Ecto neural progenitor cell (in vitro differentiated cells): ENCODE measurements around the gene DEUP1.
A peak's percentile ranks its signal among the peaks of the same experiment; 100 is the strongest.
"Not testable (repeated sequence)": the region's sequence is repeated elsewhere in the genome, so short reads cannot be mapped to it uniquely, and the experiment has no call there.

ENCODE experiments used
- DNase-seq: peaks from one replicate; pipeline ENCODE4 v3.0.0-alpha.2; 2018; ENCODE audit warnings: low spot score

Gene DEUP1, protein sequence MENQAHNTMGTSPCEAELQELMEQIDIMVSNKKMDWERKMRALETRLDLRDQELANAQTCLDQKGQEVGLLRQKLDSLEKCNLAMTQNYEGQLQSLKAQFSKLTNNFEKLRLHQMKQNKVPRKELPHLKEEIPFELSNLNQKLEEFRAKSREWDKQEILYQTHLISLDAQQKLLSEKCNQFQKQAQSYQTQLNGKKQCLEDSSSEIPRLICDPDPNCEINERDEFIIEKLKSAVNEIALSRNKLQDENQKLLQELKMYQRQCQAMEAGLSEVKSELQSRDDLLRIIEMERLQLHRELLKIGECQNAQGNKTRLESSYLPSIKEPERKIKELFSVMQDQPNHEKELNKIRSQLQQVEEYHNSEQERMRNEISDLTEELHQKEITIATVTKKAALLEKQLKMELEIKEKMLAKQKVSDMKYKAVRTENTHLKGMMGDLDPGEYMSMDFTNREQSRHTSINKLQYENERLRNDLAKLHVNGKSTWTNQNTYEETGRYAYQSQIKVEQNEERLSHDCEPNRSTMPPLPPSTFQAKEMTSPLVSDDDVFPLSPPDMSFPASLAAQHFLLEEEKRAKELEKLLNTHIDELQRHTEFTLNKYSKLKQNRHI

DNA sequence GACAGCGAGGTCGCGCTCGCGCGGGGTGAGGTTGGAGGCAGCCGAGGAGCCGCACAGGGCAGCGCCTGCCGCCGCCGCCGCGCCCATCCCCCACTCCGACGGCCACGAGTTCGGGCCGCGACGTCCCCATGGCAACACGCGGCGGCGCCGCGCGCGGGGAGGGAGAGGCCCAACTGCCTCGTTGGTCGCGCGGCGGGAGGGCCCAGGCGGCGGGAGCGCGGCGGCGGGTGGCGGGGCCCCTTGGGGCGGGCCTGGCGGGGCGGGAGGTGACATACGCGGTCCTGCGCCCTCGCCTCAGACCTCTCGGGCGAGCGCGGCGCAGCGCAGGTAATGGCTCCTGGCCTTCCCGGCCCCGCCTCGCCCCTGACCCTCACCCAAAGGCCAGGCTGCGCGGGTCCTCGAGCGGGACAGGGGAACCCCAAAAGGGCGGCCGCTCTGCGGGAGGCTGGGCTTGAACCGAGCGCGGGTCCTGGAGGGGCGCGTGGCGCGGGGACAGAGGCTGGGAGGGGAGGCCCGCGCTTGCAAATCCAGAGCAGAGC lies at the start of gene DEUP1:
Gene DEUP1, plus strand, starts transcription at position 297 of the 539 bp plus-strand sequence. CDS start 1,518 bp downstream, outside the sequence.
- peak; percentile 82 for DNase-seq

DNA sequence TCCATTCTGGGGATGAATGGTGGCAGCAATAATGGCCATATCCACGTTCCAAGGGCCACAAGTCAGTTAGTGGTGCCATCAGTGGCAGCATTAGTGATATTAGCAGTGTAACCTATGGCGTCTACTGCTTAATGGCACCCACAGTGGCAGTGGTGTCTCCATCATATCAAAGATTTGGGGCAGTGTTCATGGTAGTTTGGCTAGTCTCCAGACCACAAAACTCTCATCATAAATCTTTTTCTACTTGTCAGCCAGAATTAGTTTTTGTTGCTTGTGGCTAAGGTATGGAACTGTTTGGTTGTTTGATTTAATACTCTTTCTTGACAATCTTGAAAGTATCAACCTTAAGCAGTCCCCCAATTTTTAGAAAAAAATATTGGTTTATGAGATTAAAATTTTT lies 45.1 kb upstream of the DEUP1 start:
- no peak for DNase-seq

DNA sequence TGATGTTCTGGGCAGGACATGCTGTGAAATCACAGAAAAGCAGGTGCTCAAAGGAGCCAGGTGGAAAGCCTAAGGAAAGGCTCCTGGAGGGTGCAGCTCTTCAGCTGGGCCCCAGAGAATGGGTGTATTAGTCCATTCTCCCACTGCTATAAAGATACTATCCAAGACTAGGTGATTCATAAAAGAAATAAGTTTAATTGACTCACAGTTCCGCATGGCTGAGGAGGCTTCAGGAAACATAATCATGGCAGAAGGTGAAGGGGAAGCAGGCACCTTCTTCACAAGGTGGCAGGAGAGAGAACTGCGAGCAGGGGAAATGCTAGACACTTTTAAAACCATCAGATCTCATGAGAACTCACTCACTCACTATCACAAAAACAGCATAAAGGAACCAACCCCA lies 43.1 kb upstream of the DEUP1 start:
- DNase-seq, result no peak

DNA sequence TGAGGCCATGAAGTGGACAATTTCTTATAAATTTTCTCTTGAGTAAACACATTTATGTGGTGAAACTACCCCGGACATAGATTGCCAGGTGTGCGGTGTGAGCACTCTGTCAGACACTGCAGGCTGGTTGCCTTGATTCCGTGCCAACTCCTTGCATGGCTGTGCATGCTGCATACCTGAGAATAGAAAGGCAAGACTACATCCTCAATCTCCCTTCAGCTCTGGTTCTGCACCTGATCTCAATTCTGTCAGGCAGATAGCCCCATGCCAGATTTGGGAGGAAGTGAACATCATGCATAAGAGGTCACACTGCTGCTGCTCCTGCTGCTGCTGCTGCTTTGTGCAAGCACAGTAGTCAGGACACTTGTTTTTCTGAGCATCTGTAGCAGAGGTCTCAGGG lies 42.5 kb upstream of the DEUP1 start:
- DNase-seq, result no peak

DNA sequence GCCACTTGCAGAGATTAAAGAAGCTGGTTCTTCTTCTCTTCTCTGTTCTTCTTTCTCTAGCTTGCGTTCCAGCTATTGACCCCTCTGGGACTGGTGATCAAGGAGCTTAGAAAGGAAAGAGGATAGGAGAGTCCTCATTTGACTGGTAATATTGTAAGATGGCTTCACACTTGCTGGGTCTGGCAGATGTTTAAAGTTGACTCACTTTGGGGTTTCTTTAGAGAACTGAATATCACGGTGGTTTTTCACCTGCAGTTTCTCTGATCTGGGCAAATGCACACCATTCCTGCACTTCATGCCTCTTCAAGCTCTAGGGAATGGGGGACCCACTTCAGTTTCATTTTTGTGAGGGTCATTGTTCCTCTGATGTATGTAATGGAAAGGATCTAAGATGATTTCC lies 41.8 kb upstream of the DEUP1 start:
- DNase-seq, result no peak

GRCh38 chr11:93289782-93290463 lies 40.6 kb upstream of the DEUP1 start:
- DNase-seq, result no peak

- no peak for DNase-seq
Measured at GRCh38 chr11:93291110-93291509, 39.4 kb upstream of the DEUP1 start.

- DNase-seq, result no peak
Measured at GRCh38 chr11:93291898-93292297, 38.6 kb upstream of the DEUP1 start.

- no peak for DNase-seq
Measured at GRCh38 chr11:93295921-93296575, 34.5 kb upstream of the DEUP1 start.

- DNase-seq, result no peak
Measured at GRCh38 chr11:93303689-93304088, 26.9 kb upstream of the DEUP1 start.

GRCh38 chr11:93314399-93314798 lies 16.1 kb upstream of the DEUP1 start:
- not testable (repeated sequence) for DNase-seq

GRCh38 chr11:93319224-93319839 lies 11.2 kb upstream of the DEUP1 start:
- DNase-seq, result no peak

DNA sequence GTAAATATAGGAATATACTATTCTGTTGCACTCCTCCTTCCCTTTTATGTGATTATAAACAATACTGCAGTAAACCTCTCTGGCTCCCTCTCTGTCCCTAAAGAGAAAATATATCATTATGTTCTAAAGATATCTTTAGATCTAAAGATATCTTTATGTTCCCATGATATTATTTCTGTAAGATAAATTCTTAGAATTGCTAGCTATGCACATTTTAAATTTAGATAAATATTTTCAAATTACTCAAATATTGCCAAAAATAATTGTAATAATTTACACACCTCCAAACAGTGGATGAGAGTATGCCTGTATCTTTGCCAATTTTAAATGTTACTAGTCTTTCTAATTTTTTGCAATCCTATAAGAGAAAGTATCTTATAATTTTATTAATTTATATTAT lies 10.3 kb upstream of the DEUP1 start:
- no peak for DNase-seq

GRCh38 chr11:93322207-93322606 lies 8.3 kb upstream of the DEUP1 start:
- no peak for DNase-seq

- DNase-seq, result no peak
Measured at GRCh38 chr11:93323747-93324146, 6.8 kb upstream of the DEUP1 start.

DNA sequence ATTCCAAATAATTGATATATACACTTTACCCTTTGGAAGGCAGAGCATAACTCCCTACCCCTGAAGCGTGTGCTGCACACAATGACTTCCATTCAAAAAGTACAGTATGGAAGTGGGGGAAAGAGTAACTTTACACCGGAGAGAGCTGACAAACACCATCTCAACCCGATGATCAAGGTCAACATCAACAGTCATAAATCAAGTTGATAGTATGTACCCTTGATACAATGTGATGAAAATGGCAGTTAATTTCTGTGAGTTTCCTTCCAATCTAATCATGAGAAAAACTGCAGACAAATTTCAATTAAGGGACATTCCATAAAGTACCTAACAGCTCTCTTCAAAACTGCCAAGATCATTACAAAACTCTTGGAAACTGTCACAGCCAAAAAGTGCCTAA lies 6.0 kb upstream of the DEUP1 start:
- DNase-seq, result no peak

DNA sequence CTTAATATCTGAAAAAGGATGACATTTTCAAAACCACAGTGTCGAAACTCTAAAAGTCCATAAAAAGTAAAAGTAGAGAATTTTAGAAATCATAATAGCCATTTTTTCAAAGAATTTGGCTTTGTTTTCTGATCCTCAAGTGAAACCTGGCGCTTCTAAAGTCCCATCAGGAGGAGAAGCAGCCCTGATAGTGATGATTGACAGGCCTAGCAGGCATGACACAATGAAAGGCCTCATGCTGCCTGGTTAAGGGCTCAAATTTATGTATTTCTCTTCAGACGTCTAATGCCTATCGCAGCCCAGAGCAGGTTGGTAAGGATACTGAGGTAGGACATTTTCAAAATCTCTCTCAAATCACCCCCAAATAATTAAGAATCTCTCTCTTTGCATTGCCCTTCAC lies 3.9 kb upstream of the DEUP1 start:
- DNase-seq, result no peak

DNA sequence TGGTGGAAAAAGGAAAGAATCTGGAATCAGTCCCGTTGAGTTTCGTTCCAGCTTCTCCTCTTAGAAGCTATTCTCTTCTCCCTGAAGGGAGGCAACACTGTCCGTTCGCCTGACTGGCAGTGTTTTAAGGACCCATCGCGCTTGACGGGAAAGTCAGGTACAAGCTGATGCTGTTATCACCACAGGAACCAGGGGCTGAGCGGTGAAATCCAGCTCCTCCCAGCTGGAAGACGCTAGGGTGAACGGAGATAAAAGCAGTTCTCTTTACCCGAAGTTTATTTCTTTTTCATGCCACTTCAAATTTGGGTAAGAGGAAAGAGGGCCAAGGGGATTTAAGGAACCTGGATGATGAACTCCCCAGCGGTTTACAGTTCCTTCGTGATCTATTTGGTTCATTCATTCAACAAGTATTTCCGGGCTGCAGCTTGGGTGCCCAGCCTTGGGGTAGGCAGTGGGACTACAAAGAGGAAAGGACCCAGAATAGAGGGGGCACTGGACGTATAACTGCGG lies 551 bp upstream of the DEUP1 start:
- DNase-seq, result peak; percentile 46

DNA sequence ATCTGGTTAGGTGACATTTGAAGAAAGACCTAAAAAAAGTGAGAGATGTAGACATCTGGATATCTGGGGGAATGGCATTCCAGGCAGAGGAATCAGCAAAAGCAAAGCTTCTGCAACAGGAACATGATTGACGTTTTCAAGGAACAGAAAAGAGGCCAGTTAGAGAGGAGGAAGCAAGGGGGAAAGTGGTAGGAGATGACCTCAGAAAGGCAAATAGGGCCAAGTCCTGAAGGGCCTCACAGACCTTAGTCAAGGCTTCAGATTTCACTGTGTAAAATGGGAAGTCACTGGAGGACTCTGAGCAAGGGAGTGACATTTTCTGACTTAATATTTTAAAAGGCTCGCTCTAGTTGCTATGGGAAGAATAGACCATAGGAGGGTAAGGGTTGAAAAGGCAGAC lies 9.7 kb downstream of the DEUP1 start:
- DNase-seq, result no peak

- DNase-seq, result no peak
Measured at GRCh38 chr11:93344855-93345333, 14.4 kb downstream of the DEUP1 start.

- no peak for DNase-seq
Measured at GRCh38 chr11:93348930-93349329, 18.4 kb downstream of the DEUP1 start.

- DNase-seq, result no peak
Measured at GRCh38 chr11:93350835-93351234, 20.3 kb downstream of the DEUP1 start.
